ENCODE results near the gene TXNRD2.

Gene TXNRD2

GRCh38 chr22:19941365-19942082 lies at the start of gene TXNRD2, which contains the start of gene COMT:
Gene TXNRD2, minus strand, starts transcription at chr22:19941818. Its CDS starts 15 bp downstream, at chr22:19941803.
Gene COMT, plus strand, starts transcription at chr22:19941772. Its CDS starts 20,755 bp downstream, at chr22:19962527.
- DNase-seq = peak; percentile 82

- DNase-seq = no peak
These were observed 49.7 kb upstream of the TXNRD2 start for GRCh38 chr22:19991395-19991644.

DNA sequence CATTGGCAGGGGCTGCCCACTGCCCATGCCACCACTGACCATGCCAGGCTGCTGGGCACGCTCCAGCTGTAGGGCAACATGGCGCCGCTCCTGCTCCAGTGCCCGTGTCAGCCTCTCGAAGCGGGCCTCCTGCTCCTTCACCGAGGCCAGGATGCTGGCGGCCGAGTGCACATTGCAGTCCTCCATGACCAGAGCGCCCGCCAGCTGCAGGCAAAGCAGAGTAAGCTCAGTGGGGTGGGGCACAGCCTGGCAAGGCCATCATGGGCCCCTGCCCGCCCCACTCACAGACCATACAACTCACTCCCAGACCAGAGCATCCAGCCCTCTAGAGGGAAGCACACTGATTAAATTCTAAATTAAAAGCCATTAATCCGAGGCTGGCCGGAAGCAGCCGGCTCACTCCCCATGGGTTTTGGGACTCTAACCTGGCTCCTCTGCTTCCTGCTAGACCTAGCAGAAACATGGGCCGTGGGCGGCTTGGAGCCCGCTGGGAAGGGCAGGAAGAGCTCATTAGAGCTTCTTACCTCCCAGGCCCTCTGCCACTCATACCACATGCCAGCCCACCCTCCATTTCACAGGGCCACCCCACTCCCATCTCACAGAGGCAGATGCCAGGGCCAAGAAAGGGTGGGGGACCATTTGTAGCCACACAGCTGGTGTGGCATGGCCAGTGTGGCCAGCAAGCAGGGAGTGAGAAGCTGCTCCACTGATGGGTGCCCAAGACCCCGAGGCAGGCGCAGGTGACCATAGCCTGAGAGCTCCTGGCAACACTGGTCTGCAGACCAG lies 49.2 kb upstream of the TXNRD2 start:
- no peak for DNase-seq

DNA sequence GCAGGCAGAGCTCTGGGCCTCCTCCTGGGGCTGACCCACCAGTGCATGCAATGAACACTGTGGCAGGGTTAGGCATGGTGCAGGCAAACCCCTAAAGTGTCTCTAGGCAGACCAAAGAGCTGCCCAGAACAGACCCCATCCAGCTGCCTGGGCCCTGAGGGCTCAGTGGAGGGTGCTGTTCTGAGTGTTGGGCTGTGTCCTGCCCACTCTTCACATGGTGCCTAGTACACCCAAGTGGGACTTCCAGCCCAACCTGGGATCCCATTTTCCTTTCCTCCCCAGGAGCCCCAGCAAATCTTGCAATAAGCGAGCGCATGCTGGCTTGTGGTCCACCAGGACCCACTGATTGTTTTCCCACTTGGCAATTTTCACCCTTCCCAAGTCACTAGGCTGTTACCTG lies 48.6 kb upstream of the TXNRD2 start:
- no peak for DNase-seq

DNA sequence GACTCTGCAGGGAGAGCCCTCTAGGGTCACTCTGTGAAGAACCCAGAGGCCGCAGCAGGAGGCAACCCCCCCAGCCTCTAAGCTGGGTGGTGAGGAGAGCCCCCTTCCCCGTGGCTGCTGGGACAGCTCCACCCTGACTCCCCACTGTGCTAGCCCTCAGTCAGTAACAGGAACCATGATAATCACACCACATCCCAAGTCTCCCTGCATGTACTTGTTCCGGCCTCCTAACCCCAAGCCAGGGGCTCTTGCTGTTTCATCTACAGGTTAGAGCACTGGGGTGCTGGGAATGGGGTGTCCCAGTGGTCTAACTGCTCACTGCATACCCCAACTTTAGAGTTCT lies 48.1 kb upstream of the TXNRD2 start:
- DNase-seq = no peak

- no peak for DNase-seq
These were observed 47.5 kb upstream of the TXNRD2 start for GRCh38 chr22:19988965-19989724.

- DNase-seq = no peak
These were observed 46.8 kb upstream of the TXNRD2 start for GRCh38 chr22:19988331-19988808.

DNA sequence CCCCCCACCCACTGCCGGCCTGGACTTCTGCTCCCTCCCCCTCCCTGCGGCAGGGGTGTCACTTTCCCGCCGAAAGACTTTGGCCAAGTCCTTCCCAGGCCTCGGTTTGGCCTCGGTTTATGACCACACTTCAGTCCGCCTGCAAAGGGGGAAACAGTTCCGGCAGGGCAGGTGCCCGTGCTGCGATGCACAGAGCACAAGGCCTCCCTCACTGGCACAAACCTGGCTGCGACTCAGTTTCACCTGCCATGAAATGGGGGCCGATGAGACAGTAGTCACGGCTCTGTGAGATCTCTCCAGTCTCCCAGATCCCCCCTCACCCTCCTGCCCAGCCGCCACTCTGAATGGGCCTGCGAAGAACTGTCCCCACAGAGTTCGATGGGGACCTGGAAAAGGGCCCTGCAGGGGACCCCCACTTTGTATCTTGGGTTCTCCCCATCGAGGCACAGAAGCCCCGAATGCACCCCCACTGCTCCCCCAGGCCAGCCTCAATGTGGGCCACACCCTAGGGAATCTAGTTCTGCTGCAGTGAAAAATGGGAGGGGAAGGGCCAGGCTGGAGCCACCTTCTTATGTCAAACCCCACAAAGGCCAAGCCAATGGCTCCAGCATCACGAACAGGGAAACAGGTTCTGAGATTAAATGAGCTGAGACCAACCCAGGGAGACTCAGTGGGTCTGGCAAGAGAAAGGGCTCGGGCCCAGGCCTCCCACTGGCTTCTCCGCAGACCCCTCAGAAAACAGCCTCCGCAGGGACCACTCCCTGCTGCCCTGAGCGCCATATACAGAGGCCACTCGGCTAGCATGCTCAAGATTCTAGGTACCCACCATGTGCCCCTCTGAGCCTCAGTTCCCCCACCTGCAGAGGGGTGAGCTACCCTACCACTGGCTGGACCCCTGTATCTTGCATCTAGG lies 46.0 kb upstream of the TXNRD2 start:
- no peak for DNase-seq

DNA sequence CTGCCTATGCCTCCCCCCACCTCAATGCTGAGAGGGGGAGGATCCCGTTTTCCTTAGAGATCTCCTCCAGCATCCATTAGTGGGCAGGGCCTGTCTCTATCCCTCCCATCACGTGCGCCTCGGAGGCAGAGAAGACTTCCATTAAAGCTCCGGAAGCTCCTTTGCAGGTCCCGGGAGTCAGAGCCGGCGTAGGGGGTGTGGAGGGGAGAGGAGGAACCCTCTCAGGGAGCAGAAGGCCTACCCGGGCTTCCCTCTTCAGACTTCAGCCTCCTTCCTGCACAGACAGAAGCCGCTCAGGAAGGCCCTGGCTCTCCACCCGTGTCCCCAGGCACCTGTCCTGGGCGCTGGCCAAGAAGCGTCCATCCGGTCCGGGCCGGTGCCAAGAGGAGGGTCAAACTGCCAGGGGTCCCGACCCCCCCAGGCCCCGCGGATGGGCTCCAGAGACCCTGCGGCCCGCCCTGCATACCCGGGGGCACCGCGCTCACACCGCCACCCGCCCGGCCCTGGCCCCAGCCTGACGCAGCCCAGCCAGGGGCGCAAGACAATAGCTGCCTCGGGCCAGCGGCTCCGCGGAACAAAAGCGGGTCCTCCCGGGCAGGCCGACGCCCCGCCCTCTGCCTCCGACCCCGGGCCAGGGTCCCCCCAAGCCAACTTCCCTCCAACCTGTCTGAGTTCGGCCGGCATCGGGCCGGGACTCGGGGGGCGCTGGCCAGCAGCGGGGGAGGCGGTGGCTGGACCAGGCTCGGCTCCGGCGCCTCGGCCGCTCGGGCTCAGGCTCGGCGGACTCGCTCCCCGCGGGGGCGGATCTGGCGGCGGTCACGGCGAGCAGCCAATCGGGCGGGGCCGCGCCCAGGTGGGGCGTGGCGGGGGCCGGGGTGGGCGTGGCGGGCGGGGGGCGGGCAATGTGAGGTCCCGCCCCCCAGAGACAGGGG lies 45.1 kb upstream of the TXNRD2 start:
- peak; percentile 78 for DNase-seq

DNA sequence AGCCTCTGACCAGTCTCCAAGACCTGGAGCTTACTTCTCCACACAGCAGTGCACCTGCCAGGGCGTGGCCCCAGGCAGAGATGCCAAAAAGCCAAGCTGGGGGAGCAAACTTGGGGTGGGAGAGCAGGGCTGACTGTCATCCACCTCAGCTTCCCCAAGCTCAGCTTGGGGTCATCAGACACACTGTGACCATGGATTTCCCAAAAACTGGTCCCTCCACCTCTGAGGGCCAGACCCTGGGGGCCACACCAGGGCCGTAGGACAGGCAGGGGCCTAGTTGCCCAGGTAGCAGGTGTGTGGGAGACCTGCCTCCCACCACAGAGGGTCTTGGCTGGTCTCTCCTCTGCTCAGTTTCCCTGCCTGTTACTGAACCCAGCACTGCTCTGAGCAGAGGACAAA lies 44.4 kb upstream of the TXNRD2 start:
- DNase-seq = no peak

GRCh38 chr22:19984851-19985811 lies 43.5 kb upstream of the TXNRD2 start:
- DNase-seq = no peak

DNA sequence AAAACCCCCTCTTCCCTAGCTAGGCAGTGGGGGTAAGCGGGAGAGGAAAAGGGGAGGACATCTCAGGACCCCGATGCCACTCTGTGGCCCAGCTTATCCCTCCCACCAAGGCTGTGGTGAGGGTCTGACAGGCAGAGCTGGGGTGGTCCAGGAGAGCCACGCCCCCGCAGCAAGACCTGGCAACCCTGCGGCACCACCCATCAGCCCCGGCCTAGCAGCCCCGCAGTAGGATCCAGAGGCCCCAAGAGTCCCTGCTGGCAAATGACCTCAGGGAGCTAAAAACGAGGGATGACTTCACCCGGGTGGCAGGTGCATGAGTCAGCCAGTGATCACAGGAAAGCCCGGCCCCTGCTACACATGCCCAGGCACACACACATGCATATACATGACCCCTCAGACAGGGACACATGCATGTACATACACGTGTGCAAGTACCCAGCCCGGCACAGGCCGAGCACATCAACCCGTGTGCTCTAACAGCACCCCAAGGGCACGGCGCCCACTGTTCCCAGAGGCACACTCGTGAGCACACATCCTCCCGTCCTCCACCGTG lies 42.7 kb upstream of the TXNRD2 start:
- DNase-seq = no peak

GRCh38 chr22:19983741-19984140 lies 42.1 kb upstream of the TXNRD2 start:
- DNase-seq = no peak

DNA sequence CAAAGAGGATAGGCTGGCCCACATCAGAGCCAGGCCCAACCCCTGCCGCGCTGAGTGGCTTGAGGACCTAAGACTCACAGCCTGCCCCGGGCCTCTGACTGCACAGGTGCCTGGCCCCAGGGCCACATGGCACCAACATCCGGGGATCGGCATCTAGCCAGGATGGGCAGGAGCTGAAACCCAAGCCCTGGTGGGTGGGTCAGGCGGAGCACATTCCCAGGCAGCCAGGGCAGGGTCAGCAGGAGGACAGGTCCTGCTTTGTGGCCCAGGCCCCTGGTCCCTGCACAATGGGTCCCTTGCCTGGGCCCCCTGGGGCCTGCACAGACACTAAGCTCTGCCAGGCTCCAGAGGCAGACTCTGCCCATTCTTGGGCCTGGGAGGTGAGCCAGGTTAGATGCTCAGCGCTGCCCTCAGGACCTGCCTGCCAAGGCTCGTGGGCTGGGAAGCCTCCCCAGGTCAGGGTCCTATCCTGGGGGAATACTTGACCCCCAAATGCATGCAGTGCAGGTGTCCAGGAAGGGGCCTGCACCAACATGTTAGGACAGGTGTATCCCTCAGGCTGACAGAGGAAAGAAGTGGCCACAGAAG lies 41.5 kb upstream of the TXNRD2 start:
- no peak for DNase-seq

- DNase-seq = no peak
These were observed 40.6 kb upstream of the TXNRD2 start for GRCh38 chr22:19981961-19982920.

DNA sequence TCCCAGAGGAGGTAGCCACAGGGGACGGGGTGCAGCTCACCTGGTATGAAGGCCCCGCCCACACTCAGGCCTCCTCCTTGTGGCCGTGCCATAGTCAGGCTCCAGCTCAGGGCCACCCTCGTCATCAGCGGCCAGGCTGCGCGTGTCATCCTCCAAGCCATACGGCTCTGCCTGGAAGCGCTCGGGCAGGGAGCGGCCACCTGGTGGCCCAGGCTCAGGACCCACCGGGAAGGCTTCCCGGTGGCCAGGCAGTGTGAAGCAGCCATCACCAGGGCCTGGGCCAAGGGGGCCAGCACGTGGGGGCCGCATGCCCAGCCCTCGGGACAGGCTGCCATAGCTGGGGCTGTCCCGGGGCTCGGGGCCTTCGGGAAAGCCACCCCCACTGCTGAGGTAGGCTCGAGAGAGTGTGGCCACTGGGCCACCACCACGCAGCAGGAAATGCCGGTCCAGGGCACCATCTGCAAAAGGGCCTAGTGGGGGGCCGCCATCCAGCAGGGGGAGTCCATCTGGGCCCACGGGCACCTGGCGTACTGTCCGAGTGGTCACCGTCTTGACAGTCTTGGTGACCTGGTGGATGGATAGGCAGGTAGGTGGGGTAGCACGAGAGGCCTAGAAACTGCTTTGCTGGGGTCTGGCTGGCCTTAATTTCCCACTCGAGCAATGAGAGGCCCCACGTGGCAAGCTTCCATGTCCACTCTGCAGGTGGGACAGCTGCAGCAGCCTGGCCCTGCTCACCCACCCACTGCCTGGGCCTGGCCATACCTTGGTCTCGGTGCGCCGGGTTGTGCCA lies 39.7 kb upstream of the TXNRD2 start:
- DNase-seq = no peak

DNA sequence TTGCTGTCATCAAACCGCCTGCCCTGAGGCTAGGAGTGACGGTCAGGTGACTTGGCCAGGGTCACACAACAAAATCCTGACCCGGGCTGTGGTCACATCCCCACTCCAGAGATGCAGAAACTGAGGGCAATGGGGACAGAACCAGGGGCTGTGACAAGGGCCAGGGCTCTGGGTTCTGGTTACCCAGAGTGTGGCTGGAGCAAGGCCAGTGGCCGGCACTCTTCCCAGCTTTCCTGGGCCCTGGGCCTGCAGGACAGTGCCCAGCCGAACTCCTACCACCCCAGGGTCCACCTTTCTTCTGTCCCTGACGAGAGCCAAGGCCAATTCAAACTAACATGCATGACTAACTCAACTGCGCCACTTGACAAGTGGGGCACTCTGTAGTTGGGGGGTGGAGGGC lies 39.1 kb upstream of the TXNRD2 start:
- DNase-seq = no peak
